Endometrium (tissue), 2 donors: ENCODE measurements around the gene SLC35F4.
"Not testable (repeated sequence)": the region's sequence is repeated elsewhere in the genome, so short reads cannot be mapped to it uniquely, and the experiment has no call there.

Experiments
- FAIRE-seq: peaks from 2 replicates; lab custom pipeline; 2012; peaks lifted over from hg19 to GRCh38; lab: Jason Lieb, UNC
- donor health status: control.
- donor health status: control.

Gene SLC35F4

GRCh38 chr14:57797160-57797559 lies 68.7 kb downstream of the SLC35F4 start:
- FAIRE-seq = no peak

- FAIRE-seq = no peak
Measured at GRCh38 chr14:57796556-57796955, 69.3 kb downstream of the SLC35F4 start.

GRCh38 chr14:57785058-57785457 lies 80.8 kb downstream of the SLC35F4 start:
- FAIRE-seq = no peak

GRCh38 chr14:57771801-57772200 lies 94.1 kb downstream of the SLC35F4 start:
- FAIRE-seq = no peak

GRCh38 chr14:57769863-57770523 lies 95.9 kb downstream of the SLC35F4 start:
- no peak for FAIRE-seq

GRCh38 chr14:57761800-57762199 lies 104.1 kb downstream of the SLC35F4 start:
- FAIRE-seq = no peak

GRCh38 chr14:57760896-57761295 lies 105.0 kb downstream of the SLC35F4 start:
- no peak for FAIRE-seq

- FAIRE-seq = no peak
Measured at GRCh38 chr14:57755018-57755521, 110.8 kb downstream of the SLC35F4 start.

- FAIRE-seq = no peak
Measured at GRCh38 chr14:57754527-57754926, 111.4 kb downstream of the SLC35F4 start.

GRCh38 chr14:57753821-57754220 lies 112.1 kb downstream of the SLC35F4 start:
- FAIRE-seq = no peak

- not testable (repeated sequence) for FAIRE-seq
Measured at GRCh38 chr14:57752142-57752695, 113.7 kb downstream of the SLC35F4 start.

- no peak for FAIRE-seq
Measured at GRCh38 chr14:57751400-57751799, 114.5 kb downstream of the SLC35F4 start.

GRCh38 chr14:57749267-57749666 lies 116.6 kb downstream of the SLC35F4 start:
- no peak for FAIRE-seq

GRCh38 chr14:57748279-57748678 lies 117.6 kb downstream of the SLC35F4 start:
- FAIRE-seq = no peak

GRCh38 chr14:57747036-57747435 lies 118.9 kb downstream of the SLC35F4 start:
- FAIRE-seq = no peak

GRCh38 chr14:57746563-57746962 lies 119.3 kb downstream of the SLC35F4 start:
- FAIRE-seq = no peak

- FAIRE-seq = no peak
Measured at GRCh38 chr14:57739516-57739915, 126.4 kb downstream of the SLC35F4 start.

- FAIRE-seq = no peak
Measured at GRCh38 chr14:57737598-57737997, 128.3 kb downstream of the SLC35F4 start.

- no peak for FAIRE-seq
Measured at GRCh38 chr14:57736391-57736790, 129.5 kb downstream of the SLC35F4 start.

GRCh38 chr14:57735276-57735675 lies 130.6 kb downstream of the SLC35F4 start:
- FAIRE-seq = no peak

GRCh38 chr14:57732463-57733285 lies 133.2 kb downstream of the SLC35F4 start:
- FAIRE-seq = no peak

- FAIRE-seq = no peak
Measured at GRCh38 chr14:57729208-57730187, 136.4 kb downstream of the SLC35F4 start.
